ENCODE results near the gene PTPN4. TPM values are rescaled to one million over a fixed set of nuclear protein-coding genes. Genes with fewer than 3 reads are reported as not detected.

The PTPN4 gene
- total RNA-seq, 1 experiment from 2014 or later: 80.5 TPM

- no peak for DNase-seq
- H4K20me1 ChIP-seq (ENCODE audit: control insufficient read depth, insufficient read depth, insufficient read length): no peaks in the 10 kb centered on the region
- H3K23me2 ChIP-seq (ENCODE audit: insufficient read length, low read depth, low read length, poor library complexity, severe bottlenecking): no peaks in the 10 kb centered on the region
- H3K36me3 Mint-ChIP-seq (ENCODE audit: insufficient read depth in 1 of 3, low read depth in 3 of 3): no peaks in the 10 kb centered on the region; a peak in 1 of 7 replicates
- H3K27me3 ChIP-seq (ENCODE audit: insufficient read depth, low read length): no peaks in the 10 kb centered on the region
- no peak overlapping the region for H3K9ac ChIP-seq (ENCODE audit: extremely low read depth, insufficient read length, low read length)
- H2BK12ac ChIP-seq (ENCODE audit: insufficient read length, low read depth, low read length): no peak overlapping the region
- no peak overlapping the region for H2BK5ac ChIP-seq (ENCODE audit: insufficient read length, low read length)
- peaks cover 3% of the 10 kb centered on the region for H3K79me1 ChIP-seq (ENCODE audit: insufficient read depth, low read depth, low read length, poor library complexity, severe bottlenecking)
- H3K23ac ChIP-seq (ENCODE audit: insufficient read length, low read depth, low read length): no peak overlapping the region
- H2BK15ac ChIP-seq (ENCODE audit: low read depth, low read length): no peak overlapping the region
- H2AFZ ChIP-seq (ENCODE audit: low read length): no peak overlapping the region
- peaks cover 26 to 33% of the 10 kb centered on the region in 2 experiments for H3K4me1 Mint-ChIP-seq
- no peak overlapping the region for H3K14ac ChIP-seq (ENCODE audit: insufficient read depth, low read length)
- H3K4me3 Mint-ChIP-seq: no peak overlapping the region
- WGBS (ENCODE audit: extremely low coverage, insufficient read length, low lambda C conversion rate): no CpG with 5 or more reads among the region's 3 CpGs
- H3K4me1 ChIP-seq (ENCODE audit: insufficient read depth, low read length): peaks cover 7% of the 10 kb centered on the region; the same call in 1 of the 2 replicates
- no peak overlapping the region for H3K4ac ChIP-seq (ENCODE audit: low read depth, low read length)
- H3K4me2 ChIP-seq (ENCODE audit: insufficient read depth, insufficient read length, low read length): no peak overlapping the region
- TF ChIP-seq CTCF (conservative IDR thresholded peaks at IDR 0.05): no peak
- H3K56ac ChIP-seq (ENCODE audit: insufficient read length, low read depth, low read length): no peak overlapping the region
- H3K18ac ChIP-seq (ENCODE audit: insufficient read length, low read depth, low read length): no peak overlapping the region
- H4K5ac ChIP-seq (ENCODE audit: insufficient read length, low read depth, low read length): no peak overlapping the region
- no peak overlapping the region for H2AK5ac ChIP-seq (ENCODE audit: insufficient read length, low read length)
- no peak overlapping the region for H3K27ac Mint-ChIP-seq
- no peak overlapping the region for H2BK120ac ChIP-seq (ENCODE audit: low read depth, low read length, poor library complexity, severe bottlenecking)
- H3K9me3 ChIP-seq (ENCODE audit: control insufficient read depth, low read depth, low read length): no peaks in the 10 kb centered on the region
- H3K27me3 Mint-ChIP-seq (ENCODE audit: low read depth): no peaks in the 10 kb centered on the region
- no peak overlapping the region for H4K91ac ChIP-seq (ENCODE audit: insufficient read length, low read depth, low read length)
- peaks cover 44% of the 10 kb centered on the region; the same call in 1 of the 2 replicates for H3K79me2 ChIP-seq (ENCODE audit: insufficient read depth, low read length)
- no peak overlapping the region for H3K27ac ChIP-seq (ENCODE audit: insufficient read length, low read depth, low read length)
- H3K9me3 Mint-ChIP-seq: no peaks in the 10 kb centered on the region
- H3T11ph ChIP-seq (ENCODE audit: low read length): no peak overlapping the region
- no peak overlapping the region for H2BK20ac ChIP-seq (ENCODE audit: low read depth, low read length, poor library complexity, severe bottlenecking)
- no peak overlapping the region for H4K8ac ChIP-seq (replicated peaks; ENCODE audit: insufficient read length, low read depth, low read length)
These were observed 9.9 kb downstream of the PTPN4 start for GRCh38 chr2:119769645-119770044.
